ENCODE measurements around the gene UNCX.

The UNCX gene

GRCh38 chr7:1232103-1232466, 587 bp upstream of the UNCX start:
- no peak for DNase-seq (ENCODE audit: low spot score)

GRCh38 chr7:1233333-1234048, 819 bp downstream of the UNCX start:
- DNase-seq (ENCODE audit: low spot score): no peak

GRCh38 chr7:1234049-1234880, 1.6 kb downstream of the UNCX start:
- DNase-seq (ENCODE audit: low spot score): no peak

GRCh38 chr7:1234881-1235500, 2.3 kb downstream of the UNCX start:
- DNase-seq (ENCODE audit: low spot score): no peak

- DNase-seq (ENCODE audit: low spot score): no peak
Measured at GRCh38 chr7:1235501-1236131, 2.9 kb downstream of the UNCX start.

- DNase-seq (ENCODE audit: low spot score): no peak
Measured at GRCh38 chr7:1236132-1236661, 3.5 kb downstream of the UNCX start.

GRCh38 chr7:1236831-1237701, 4.4 kb downstream of the UNCX start:
- DNase-seq (ENCODE audit: low spot score): no peak

GRCh38 chr7:1237704-1238255, 5.1 kb downstream of the UNCX start:
- DNase-seq (ENCODE audit: low spot score): no peak

- no peak for DNase-seq (ENCODE audit: low spot score)
Measured at GRCh38 chr7:1238450-1238882, 5.8 kb downstream of the UNCX start.

GRCh38 chr7:1238931-1239802, 6.5 kb downstream of the UNCX start:
- DNase-seq (ENCODE audit: low spot score): no peak

GRCh38 chr7:1239803-1240516, 7.3 kb downstream of the UNCX start:
- DNase-seq (ENCODE audit: low spot score): no peak

GRCh38 chr7:1240517-1241257, 8.0 kb downstream of the UNCX start:
- DNase-seq (ENCODE audit: low spot score): no peak

GRCh38 chr7:1241258-1241602, 8.6 kb downstream of the UNCX start:
- no peak for DNase-seq (ENCODE audit: low spot score)

- DNase-seq (ENCODE audit: low spot score): no peak
Measured at GRCh38 chr7:1241603-1242255, 9.1 kb downstream of the UNCX start.

- DNase-seq (ENCODE audit: low spot score): no peak
Measured at GRCh38 chr7:1242256-1242605, 9.6 kb downstream of the UNCX start.

- DNase-seq (ENCODE audit: low spot score): no peak
Measured at GRCh38 chr7:1242606-1243289, 10.1 kb downstream of the UNCX start.

GRCh38 chr7:1243290-1243963, 10.8 kb downstream of the UNCX start:
- no peak for DNase-seq (ENCODE audit: low spot score)

Data from hepatic stellate cell (primary cell).